Neutrophil (primary cell): ENCODE results near the gene MBNL2.

Source experiments
- H3K27ac ChIP-seq: fragments of 200-600 bp; sonication (generic); 2 replicates; pipeline ENCODE4 v1.5.1; 2016; ENCODE audit warnings: mild to moderate bottlenecking, moderate library complexity
- H3K27me3 ChIP-seq: fragments of 200-600 bp; sonication (generic); 2 replicates; pipeline ENCODE4 v1.6.0; 2016; ENCODE audit warnings: mild to moderate bottlenecking
- H3K36me3 ChIP-seq: fragments of 200-600 bp; sonication (generic); 2 replicates; pipeline ENCODE4 v1.5.1; 2017
- H3K4me1 ChIP-seq, 2 experiments: fragments of 200-600 bp in 1 of 2; sonication (generic) in 1 of 2; 1 replicate in 1 of 2; 2 replicates in 1 of 2; pipeline versions ENCODE4 v1.5.1 to v1.6.1; 2013 to 2016; ENCODE audit warnings: low read depth in 1 of 2, low read length in 1 of 2, mild to moderate bottlenecking in 1 of 2, moderate library complexity in 1 of 2; ENCODE audit not compliant: control insufficient read depth in 1 of 2, insufficient read depth in 1 of 2
- H3K4me3 ChIP-seq, 2 experiments: fragments of 200-600 bp in 1 of 2; sonication (generic) in 1 of 2; 1 replicate in 1 of 2; 2 replicates in 1 of 2; pipeline ENCODE4 v1.5.1; 2013 to 2016; ENCODE audit warnings: low read depth in 1 of 2, low read length in 1 of 2, mild to moderate bottlenecking in 1 of 2, moderate library complexity in 1 of 2
- H3K9me3 ChIP-seq: fragments of 200-600 bp; sonication (generic); 2 replicates; pipeline ENCODE4 v1.5.1; 2016
- TF ChIP-seq, protein P1 (sequence below): fragments of 200-600 bp; sonication (generic); IDR thresholded peaks from 2 replicates; pipeline ENCODE4 v1.5.1; 2016; ENCODE audit warnings: antibody characterized with exemption

The MBNL2 gene

DNA sequence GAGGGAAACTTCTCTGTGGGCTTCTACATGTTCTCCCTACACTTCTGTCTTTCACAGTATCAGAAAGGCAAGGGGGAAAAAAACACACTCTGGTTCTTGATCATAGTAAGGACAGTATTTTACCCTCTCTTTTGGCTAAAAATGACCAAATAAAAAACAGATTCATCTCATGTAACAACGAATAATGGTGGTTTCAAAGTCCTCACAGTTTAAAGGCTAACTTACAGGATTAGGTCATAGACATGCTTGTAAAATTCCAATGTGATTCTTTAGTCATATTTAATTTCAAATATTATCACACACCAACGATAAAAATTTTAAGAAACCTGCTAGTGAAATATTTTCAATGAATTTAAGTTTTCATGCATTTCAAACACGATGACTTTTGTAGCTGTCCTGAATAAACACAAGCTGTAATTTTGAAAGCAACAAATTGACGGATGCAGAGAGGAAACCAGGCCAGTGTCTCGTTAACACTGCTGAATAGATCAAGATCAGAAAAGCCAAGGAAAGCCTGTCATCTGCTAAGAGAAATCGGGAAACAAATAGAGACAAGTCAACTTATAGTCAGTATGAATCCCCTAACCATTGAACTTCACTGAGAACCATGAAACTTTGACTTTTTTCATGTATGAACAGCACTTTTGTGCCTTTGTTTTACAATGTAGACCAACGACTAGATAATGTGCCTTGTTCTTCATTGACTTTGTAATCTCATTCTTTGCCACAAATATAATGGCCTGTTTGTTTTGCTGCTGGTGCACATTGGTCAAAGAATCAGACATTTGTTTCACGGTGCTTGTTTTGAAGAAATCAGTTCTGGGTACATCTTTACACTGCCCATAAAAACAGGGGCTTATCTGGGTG lies 22.0 kb downstream of the MBNL2 start:
- Histone ChIP-seq H3K27ac (no peak overlapping the region), H3K27me3 (peaks cover 61% of the 10 kb centered on the region), H3K36me3 (no peaks in the 10 kb centered on the region), H3K4me3 (no peak overlapping the region), H3K4me1 (peaks cover 5 to 6% of the 10 kb centered on the region in 2 experiments), H3K9me3 (no peaks in the 10 kb centered on the region)
- TF ChIP-seq, protein P1, sequence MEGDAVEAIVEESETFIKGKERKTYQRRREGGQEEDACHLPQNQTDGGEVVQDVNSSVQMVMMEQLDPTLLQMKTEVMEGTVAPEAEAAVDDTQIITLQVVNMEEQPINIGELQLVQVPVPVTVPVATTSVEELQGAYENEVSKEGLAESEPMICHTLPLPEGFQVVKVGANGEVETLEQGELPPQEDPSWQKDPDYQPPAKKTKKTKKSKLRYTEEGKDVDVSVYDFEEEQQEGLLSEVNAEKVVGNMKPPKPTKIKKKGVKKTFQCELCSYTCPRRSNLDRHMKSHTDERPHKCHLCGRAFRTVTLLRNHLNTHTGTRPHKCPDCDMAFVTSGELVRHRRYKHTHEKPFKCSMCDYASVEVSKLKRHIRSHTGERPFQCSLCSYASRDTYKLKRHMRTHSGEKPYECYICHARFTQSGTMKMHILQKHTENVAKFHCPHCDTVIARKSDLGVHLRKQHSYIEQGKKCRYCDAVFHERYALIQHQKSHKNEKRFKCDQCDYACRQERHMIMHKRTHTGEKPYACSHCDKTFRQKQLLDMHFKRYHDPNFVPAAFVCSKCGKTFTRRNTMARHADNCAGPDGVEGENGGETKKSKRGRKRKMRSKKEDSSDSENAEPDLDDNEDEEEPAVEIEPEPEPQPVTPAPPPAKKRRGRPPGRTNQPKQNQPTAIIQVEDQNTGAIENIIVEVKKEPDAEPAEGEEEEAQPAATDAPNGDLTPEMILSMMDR, result no peak

- H3K27me3 ChIP-seq, result peaks cover 52% of the 10 kb centered on the region
- H3K9me3 ChIP-seq, result no peaks in the 10 kb centered on the region
- TF ChIP-seq, protein P1, result no peak
- H3K27ac ChIP-seq, result no peak overlapping the region
- no peaks in the 10 kb centered on the region for H3K36me3 ChIP-seq
- H3K4me1 ChIP-seq, result peaks cover 5 to 6% of the 10 kb centered on the region in 2 experiments
- H3K4me3 ChIP-seq, result no peak overlapping the region
Measured at GRCh38 chr13:97245011-97245410, 22.9 kb downstream of the MBNL2 start.

- Histone ChIP-seq H3K27me3 (peaks cover 38% of the 10 kb centered on the region), H3K9me3 (no peaks in the 10 kb centered on the region), H3K36me3 (no peaks in the 10 kb centered on the region), H3K27ac (no peak overlapping the region), H3K4me3 (no peak overlapping the region), H3K4me1 (peaks cover 3 to 4% of the 10 kb centered on the region in 2 experiments)
- TF ChIP-seq, protein P1, result no peak
Measured at GRCh38 chr13:97246596-97247158, 24.5 kb downstream of the MBNL2 start.

GRCh38 chr13:97248243-97248642 lies 26.1 kb downstream of the MBNL2 start:
- TF ChIP-seq, protein P1, result no peak
- H3K27ac ChIP-seq, result no peak overlapping the region
- H3K4me3 ChIP-seq, result no peak overlapping the region
- H3K36me3 ChIP-seq, result no peaks in the 10 kb centered on the region
- H3K4me1 ChIP-seq, result no peaks in the 10 kb centered on the region
- H3K9me3 ChIP-seq, result no peaks in the 10 kb centered on the region
- peaks cover 25% of the 10 kb centered on the region for H3K27me3 ChIP-seq

DNA sequence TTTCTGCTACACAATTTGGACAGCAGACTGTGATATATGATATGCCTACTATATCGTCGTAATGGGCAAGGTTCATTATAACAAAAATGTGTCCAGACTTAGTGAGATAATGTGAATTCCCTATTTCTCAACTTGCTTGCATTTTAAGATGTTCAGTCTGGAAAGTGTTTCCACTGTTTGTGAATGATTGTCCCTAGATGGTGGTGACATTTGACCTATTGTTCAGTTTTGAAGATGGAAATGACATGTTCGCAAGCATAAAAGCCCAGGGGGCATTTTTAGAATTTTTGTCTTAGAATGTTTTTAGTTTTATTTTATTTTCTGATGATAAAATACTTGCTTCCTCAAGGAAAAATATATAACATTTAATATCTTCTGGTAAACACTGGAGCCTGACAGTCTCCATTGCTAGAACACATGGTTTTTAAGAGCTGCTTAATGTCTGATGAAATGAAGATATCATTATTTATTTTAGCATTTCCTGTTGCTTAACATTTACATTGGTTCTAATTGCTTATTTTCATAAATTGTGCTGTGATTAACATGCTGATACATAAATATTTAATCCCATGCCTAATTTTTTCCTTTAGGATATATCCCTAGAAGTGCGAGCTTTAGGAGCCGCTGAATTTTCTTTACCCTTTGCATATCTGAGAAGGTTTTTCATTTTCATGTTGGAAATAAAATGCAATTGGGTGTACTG lies 27.1 kb downstream of the MBNL2 start:
- Histone ChIP-seq H3K4me1 (no peaks in the 10 kb centered on the region), H3K4me3 (no peak overlapping the region), H3K27ac (no peak overlapping the region), H3K27me3 (peaks cover 17% of the 10 kb centered on the region), H3K9me3 (no peaks in the 10 kb centered on the region), H3K36me3 (no peaks in the 10 kb centered on the region)
- TF ChIP-seq, protein P1, result no peak
